GM12801 (cell line): ENCODE measurements around the gene ADAD1.

Experiments
- TF ChIP-seq, protein P1 (sequence below): IDR thresholded peaks from one replicate; pipeline ENCODE4 v1.5.1; 2011; ENCODE audit warnings: control low read depth; ENCODE audit not compliant: insufficient read length; ENCODE audit errors: extremely low read depth

The ADAD1 gene

DNA sequence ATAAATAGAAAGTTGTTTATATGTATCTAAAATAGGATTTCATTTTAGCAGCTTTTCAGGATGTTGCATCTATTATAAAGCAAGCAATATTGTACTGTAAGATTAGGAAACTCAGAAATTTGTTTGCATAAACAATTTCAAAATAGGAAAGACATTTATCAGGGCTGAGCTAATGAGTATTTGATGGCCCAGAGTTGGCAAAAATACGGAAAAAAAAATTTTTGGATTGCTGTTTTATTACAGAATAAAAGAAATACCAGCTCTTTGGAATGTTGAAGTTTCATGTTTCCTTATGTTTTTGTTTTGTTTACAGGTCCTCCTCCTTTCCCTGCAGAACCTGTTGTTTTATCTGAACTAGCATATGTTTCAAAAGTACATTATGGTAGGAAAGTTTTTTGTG is 14.5 kb downstream of the ADAD1 start:
- TF ChIP-seq, protein P1, sequence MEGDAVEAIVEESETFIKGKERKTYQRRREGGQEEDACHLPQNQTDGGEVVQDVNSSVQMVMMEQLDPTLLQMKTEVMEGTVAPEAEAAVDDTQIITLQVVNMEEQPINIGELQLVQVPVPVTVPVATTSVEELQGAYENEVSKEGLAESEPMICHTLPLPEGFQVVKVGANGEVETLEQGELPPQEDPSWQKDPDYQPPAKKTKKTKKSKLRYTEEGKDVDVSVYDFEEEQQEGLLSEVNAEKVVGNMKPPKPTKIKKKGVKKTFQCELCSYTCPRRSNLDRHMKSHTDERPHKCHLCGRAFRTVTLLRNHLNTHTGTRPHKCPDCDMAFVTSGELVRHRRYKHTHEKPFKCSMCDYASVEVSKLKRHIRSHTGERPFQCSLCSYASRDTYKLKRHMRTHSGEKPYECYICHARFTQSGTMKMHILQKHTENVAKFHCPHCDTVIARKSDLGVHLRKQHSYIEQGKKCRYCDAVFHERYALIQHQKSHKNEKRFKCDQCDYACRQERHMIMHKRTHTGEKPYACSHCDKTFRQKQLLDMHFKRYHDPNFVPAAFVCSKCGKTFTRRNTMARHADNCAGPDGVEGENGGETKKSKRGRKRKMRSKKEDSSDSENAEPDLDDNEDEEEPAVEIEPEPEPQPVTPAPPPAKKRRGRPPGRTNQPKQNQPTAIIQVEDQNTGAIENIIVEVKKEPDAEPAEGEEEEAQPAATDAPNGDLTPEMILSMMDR: no peak

DNA sequence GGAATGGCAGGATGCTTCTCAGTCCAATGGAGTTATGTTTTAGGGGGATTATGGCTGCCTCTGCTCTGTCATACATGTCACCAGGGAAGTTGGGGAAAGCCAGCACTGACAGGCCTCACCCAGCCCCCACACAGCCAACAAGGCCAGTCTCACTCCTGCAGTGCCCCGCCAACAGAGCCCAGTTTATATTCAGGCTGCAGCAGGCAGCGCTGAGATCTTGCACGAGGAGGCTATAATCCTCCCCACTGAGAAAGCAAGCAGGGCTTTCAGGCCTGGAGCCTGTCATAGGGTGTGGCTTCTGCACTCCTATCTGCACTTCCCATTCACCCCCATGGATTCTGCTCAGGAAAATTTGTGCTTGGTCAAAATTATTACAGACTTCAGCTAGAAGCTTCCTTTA is 25.1 kb downstream of the ADAD1 start:
- TF ChIP-seq, protein P1: no peak

DNA sequence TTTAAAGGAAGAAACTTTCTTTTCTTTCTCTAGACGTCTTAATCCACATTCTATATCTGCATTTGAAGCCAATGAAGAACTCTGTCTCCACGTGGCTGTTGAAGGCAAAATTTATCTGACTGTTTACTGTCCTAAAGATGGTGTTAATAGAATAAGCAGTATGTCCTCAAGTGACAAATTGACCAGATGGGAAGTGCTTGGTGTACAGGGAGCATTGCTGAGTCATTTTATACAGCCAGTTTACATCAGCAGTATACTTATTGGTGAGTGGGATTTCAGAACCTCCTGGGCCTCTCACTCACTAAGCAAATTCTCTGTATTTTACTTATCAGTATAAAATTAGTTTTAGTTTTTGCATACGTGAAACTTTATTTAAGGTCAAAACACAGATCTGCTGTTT is 33.7 kb downstream of the ADAD1 start:
- TF ChIP-seq, protein P1: no peak

DNA sequence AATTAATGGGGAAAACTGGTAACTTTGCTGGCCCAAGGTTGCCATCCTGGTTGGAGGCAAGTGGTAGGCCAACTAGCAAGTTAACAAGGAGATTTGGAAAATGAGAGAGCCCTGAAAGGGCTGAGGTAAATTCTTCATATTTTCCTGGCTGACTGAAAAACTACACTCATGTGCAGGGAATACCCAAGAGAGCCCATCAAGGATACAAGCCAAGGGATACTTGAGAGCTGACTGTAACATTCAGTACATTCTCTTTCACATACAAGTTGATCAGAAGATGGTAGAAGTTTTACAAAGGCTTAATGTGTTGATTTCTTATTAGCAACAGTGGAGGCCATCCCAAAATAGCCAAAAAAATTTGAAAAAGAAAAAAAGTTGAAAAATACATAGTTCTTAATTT is 44.4 kb downstream of the ADAD1 start:
- TF ChIP-seq, protein P1: no peak

DNA sequence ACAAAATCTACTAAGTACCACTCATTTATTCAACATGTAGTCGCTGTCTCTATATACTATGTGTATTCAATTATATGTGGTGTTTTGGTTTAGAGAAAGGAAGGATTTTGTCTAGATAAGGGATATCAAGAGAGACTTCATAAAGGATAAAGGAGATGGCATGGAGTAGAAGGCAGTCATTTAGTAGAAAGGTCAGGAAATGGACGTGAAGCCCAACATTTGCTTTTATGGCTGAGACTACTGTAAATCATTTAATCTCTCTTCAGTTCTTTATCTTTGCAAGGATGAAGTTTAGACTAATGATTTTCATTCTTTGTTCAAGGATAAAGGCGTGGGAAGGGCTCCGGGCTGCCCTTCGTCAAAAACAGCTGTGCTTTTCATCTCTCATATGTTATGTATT is 52.5 kb downstream of the ADAD1 start:
- TF ChIP-seq, protein P1: no peak

DNA sequence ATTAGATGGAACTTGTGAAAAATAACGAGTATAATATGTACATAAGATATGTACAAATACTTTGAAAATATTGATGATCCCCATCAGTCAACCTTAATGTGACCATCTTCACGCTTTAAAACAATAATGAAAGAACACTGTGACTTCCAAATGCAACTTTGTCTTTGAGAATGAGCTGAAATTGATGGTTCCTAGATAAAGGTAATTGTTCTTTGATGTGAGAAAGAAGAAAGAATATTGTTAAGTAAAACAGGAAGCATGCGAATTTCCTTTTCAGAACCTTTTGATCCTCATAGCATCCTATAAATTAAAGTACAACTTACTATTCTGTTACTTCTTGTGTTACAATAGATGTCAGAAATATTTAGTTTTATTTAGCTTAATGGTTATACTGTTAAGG is 55.5 kb downstream of the ADAD1 start:
- TF ChIP-seq, protein P1: no peak

DNA sequence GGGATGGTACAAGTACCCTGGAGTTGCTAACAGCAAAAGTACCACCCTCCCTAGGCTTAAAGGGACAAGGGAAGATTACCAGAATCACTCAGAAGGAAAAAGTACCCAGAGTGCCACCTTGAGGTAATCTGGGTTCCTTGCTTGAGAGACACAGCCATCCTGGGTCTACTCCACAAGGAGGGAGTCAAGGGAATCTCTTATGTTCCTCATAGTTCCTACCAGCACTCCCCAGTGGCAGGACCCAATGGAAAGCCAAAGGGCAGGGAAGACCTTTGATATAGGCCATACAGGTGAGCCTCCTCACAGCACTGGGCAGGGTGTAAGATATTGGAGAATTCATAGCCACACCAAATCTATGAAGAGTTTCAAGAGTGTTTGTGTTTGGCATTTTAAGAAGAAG is 72.0 kb downstream of the ADAD1 start:
- TF ChIP-seq, protein P1: no peak
